Spleen (tissue), 11 donors: ENCODE data around the gene APOBEC4. TPM values are rescaled to one million over a fixed set of nuclear protein-coding genes. Genes with fewer than 3 reads are reported as not detected.

ENCODE experiments used
- DNase-seq: peaks from one replicate; pipeline ENCODE4 v3.0.0-alpha.2; 2020
- H3K27ac ChIP-seq, 8 donors: fragments of 200-600 bp; sonication (generic) in 7 of 8; 1 replicate in 4 of 8; 2 replicates in 4 of 8; pipeline versions ENCODE4 v1.5.0 to v1.8.0; 2016 to 2021; ENCODE audit warnings: inconsistent platforms in 4 of 8, mild to moderate bottlenecking in 4 of 8, moderate library complexity in 1 of 8
- H3K27me3 ChIP-seq, 7 donors: fragments of 200-600 bp; sonication (generic) in 6 of 7; replicated peaks in 1 of 7; 1 replicate in 4 of 7; 2 replicates in 3 of 7; pipeline versions ENCODE4 v1.5.0 to v1.8.0; 2016 to 2021; ENCODE audit warnings: inconsistent platforms in 3 of 7, mild to moderate bottlenecking in 1 of 7
- H3K36me3 ChIP-seq, 6 donors: fragments of 200-600 bp; sonication (generic) in 5 of 6; 1 replicate in 4 of 6; 2 replicates in 2 of 6; pipeline versions ENCODE4 v1.5.0 to v1.8.0; 2016 to 2021; ENCODE audit warnings: inconsistent platforms in 2 of 6
- H3K4me1 ChIP-seq, 6 donors: fragments of 200-600 bp; sonication (generic) in 5 of 6; 1 replicate in 3 of 6; 2 replicates in 3 of 6; pipeline versions ENCODE4 v1.5.0 to v1.8.0; 2016 to 2021; ENCODE audit warnings: inconsistent platforms in 3 of 6
- H3K4me3 ChIP-seq, 8 donors: fragments of 200-600 bp; sonication (generic) in 7 of 8; 1 replicate in 4 of 8; 2 replicates in 4 of 8; pipeline versions ENCODE4 v1.5.0 to v1.8.0; 2016 to 2021; ENCODE audit warnings: inconsistent platforms in 4 of 8, mild to moderate bottlenecking in 4 of 8, moderate library complexity in 2 of 8
- H3K9me3 ChIP-seq, 8 donors: fragments of 200-600 bp; sonication (generic) in 7 of 8; 1 replicate in 4 of 8; 2 replicates in 4 of 8; pipeline versions ENCODE4 v1.5.0 to v1.8.0; 2016 to 2021; ENCODE audit warnings: inconsistent platforms in 4 of 8
- POLR2A ChIP-seq, 3 donors: fragments of 450-650 bp; IDR thresholded peaks; one replicate each; pipeline ENCODE4 v1.5.1; 2017; ENCODE audit warnings: antibody characterized with exemption in 3 of 3, mild to moderate bottlenecking in 1 of 3
- POLR2AphosphoS5 ChIP-seq, 3 donors: sonication (generic); formaldehyde crosslinking; IDR thresholded peaks; one replicate each; pipeline ENCODE4 v1.5.1; 2017; ENCODE audit warnings: antibody characterized with exemption in 3 of 3
- WGBS, 5 donors: extraction: QIAGEN DNeasy Blood & Tissue Kit in 3 of 5; methylation state at CpG; one replicate each; pipeline versions ENCODE4 v1.1.5 to v1.1.7; 2013 to 2018; 5-methylcytosine and 5-hydroxymethylcytosine counted together
- intact Hi-C: fragments of 100-400 bp; cut with DNase I; formaldehyde crosslinking; loops from one replicate; pipeline ENCODE4 v1.15.0; 2023; ENCODE audit warnings: low total_unique reads
- polyA plus RNA-seq, 3 donors: library from polyadenylated mRNA; stranded (reverse); fragments of 200-250 nt; gene quantifications; one replicate each; pipeline ENCODE4 v1.2.1, GENCODE V29; 2013
- total RNA-seq, 7 donors: library from RNA; depleted of rRNA in 3 of 7; stranded (reverse); fragments of >200 nt in 3 of 7; fragmentation: NEBNext Ultra II Directional in 4 of 7; extraction: Animal tissue kit (Norgen Biotek cat#: 25700) in 4 of 7; gene quantifications; one replicate each; pipeline versions ENCODE4 v1.1.0 to v1.2.1, GENCODE V29; 2016 to 2021
- TF ChIP-seq, protein P1 (sequence below), 11 experiments: fragments of 200-600 bp in 7 of 11; fragments of 450-650 bp in 4 of 11; sonication (generic) in 4 of 11; IDR thresholded peaks in 8 of 11; conservative IDR thresholded peaks in 3 of 11; 1 replicate in 7 of 11; 2 replicates in 4 of 11; pipeline versions ENCODE4 v1.4.0 to v1.8.0; 2016 to 2021; ENCODE audit warnings: antibody characterized with exemption in 11 of 11, inconsistent platforms in 4 of 11, mild to moderate bottlenecking in 1 of 11
- donor health status: healthy with polysubstance abuse.
- donor health status: DM: no; HTN: no; CAD: no; lungs with moderate emphysema.
- donor health status: DM: no; HTN: no; CAD: no.
- donor health status: Bipolar disorder and iron deficiency.
- donor health status: healthy.
- donor health status: DM: no; HTN: no; CAD: no.
- donor health status: DM: yes; HTN: yes; CAD: no.

The APOBEC4 gene
- total and polyA plus RNA-seq, 10 donors = not detected

DNA sequence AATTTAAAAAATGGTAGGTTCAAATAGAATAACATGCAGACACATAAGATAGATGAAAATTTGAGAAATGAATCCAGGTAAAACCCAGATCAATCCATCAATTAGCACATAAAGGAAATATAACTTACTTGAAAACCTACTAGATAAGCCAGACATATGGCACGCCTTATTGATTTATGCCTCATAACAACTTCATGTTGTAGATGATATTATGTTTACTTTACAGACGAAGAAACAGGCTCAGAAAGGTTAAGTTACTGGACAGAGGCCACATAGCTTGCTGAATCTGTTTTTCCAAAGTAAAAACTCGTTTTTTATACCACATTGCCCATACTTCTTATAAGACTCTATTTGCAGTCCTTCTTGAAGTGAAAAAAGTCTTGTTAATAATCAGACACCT, 40.7 kb downstream of the APOBEC4 start:
- WGBS, 5 donors = 74 to 96% (median 87%) methylated on average over 3 of the region's 3 CpGs
- intact Hi-C loops = no loop called here
- H3K4me3 ChIP-seq = no peak overlapping the region
- H3K4me1 ChIP-seq = peaks cover 0 to 30% (median 25%) of the 10 kb centered on the region in 6 donors
- H3K27me3 ChIP-seq = no peaks in the 10 kb centered on the region
- no peak for DNase-seq
- H3K9me3 ChIP-seq = no peaks in the 10 kb centered on the region
- H3K36me3 ChIP-seq = no peaks in the 10 kb centered on the region
- no peak for TF ChIP-seq POLR2A (IDR thresholded peaks at IDR 0.05)
- no peak for TF ChIP-seq POLR2AphosphoS5 (IDR thresholded peaks at IDR 0.05)
- TF ChIP-seq, protein P1, sequence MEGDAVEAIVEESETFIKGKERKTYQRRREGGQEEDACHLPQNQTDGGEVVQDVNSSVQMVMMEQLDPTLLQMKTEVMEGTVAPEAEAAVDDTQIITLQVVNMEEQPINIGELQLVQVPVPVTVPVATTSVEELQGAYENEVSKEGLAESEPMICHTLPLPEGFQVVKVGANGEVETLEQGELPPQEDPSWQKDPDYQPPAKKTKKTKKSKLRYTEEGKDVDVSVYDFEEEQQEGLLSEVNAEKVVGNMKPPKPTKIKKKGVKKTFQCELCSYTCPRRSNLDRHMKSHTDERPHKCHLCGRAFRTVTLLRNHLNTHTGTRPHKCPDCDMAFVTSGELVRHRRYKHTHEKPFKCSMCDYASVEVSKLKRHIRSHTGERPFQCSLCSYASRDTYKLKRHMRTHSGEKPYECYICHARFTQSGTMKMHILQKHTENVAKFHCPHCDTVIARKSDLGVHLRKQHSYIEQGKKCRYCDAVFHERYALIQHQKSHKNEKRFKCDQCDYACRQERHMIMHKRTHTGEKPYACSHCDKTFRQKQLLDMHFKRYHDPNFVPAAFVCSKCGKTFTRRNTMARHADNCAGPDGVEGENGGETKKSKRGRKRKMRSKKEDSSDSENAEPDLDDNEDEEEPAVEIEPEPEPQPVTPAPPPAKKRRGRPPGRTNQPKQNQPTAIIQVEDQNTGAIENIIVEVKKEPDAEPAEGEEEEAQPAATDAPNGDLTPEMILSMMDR (IDR thresholded peaks at IDR 0.05 in 8 of 11, conservative IDR thresholded peaks at IDR 0.05 in 3 of 11) = no peak
- H3K27ac ChIP-seq = no peak overlapping the region

DNA sequence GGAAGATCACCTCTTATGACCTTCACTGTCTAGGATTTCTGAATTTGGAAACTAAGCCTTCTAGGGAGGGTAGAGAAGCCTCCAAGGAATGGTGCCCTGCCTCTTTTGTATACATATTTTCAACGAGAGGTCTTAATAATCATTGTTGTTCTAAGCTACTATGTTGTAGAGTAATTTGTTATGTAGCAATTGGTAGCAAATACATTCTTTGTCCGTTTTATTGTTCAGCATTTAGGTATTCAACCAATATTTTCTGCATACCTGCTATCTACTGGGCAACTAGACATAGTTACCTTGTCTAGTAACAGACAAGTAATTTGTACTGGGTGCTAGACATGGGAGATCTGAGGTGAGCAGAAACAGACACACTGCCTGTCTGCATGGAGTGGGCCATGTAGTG, 42.1 kb downstream of the APOBEC4 start:
- intact Hi-C loops = no loop called here
- no peak for DNase-seq
- Histone ChIP-seq H3K4me1 (peaks cover 0 to 44% (median 31%) of the 10 kb centered on the region in 6 donors), H3K27me3 (no peaks in the 10 kb centered on the region), H3K36me3 (no peaks in the 10 kb centered on the region), H3K27ac (no peak overlapping the region), H3K9me3 (no peaks in the 10 kb centered on the region), H3K4me3 (no peak overlapping the region)
- WGBS, 5 donors = 36 to 78% (median 38%) methylated on average over 2 of the region's 2 CpGs
- TF ChIP-seq, protein P1 (IDR thresholded peaks at IDR 0.05 in 8 of 11, conservative IDR thresholded peaks at IDR 0.05 in 3 of 11) = no peak
- no peak for TF ChIP-seq POLR2AphosphoS5 (IDR thresholded peaks at IDR 0.05)
- no peak for TF ChIP-seq POLR2A (IDR thresholded peaks at IDR 0.05)

- TF ChIP-seq, protein P1 (IDR thresholded peaks at IDR 0.05 in 8 of 11, conservative IDR thresholded peaks at IDR 0.05 in 3 of 11) = no peak
- TF ChIP-seq POLR2A (IDR thresholded peaks at IDR 0.05) = no peak
- no peak for TF ChIP-seq POLR2AphosphoS5 (IDR thresholded peaks at IDR 0.05)
- Histone ChIP-seq H3K27ac (peak overlapping the region in 7 of 8 donors; percentile 15 to 94 (median 78)), H3K4me3 (peak overlapping the region in 1 of 8 donors; percentile 46), H3K27me3 (no peaks in the 10 kb centered on the region), H3K36me3 (no peaks in the 10 kb centered on the region), H3K4me1 (peaks cover 0 to 55% (median 31%) of the 10 kb centered on the region in 6 donors), H3K9me3 (no peaks in the 10 kb centered on the region)
- DNase-seq = no peak
- intact Hi-C loops = no loop called here
- WGBS, 5 donors = 48 to 58% (median 53%) methylated on average over 3 of the region's 3 CpGs
These were observed 43.2 kb downstream of the APOBEC4 start for GRCh38 chr1:183609759-183610452.

DNA sequence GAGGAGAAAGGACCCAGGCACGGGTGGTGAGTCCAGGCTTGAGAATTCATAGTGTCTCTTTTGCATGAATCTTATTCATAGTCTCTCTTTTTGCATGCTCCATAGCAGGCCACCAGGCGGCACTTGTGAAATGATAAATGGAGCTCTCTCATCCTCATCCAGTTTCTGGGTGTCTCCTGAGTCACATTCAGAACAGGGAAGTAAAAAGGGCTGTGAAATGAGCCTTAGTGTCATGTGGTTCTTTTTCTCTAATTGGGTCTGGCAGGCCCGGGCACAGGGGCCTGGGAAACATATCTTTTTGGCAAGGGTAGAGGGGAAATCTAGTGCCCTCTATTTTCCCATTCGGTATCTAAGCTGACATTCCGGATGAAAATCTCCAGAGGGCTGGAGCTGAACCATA, 43.8 kb downstream of the APOBEC4 start:
- Histone ChIP-seq H3K36me3 (no peaks in the 10 kb centered on the region), H3K27me3 (no peaks in the 10 kb centered on the region), H3K4me1 (peaks cover 0 to 61% (median 31%) of the 10 kb centered on the region in 6 donors), H3K4me3 (peak overlapping the region in 1 of 8 donors; percentile 46), H3K27ac (peak overlapping the region in 7 of 8 donors; percentile 15 to 94 (median 78)), H3K9me3 (no peaks in the 10 kb centered on the region)
- whole genome bisulfite sequencing, 5 donors = 40 to 67% (median 47%) methylated on average over 5 of the region's 5 CpGs
- no peak for DNase-seq
- intact Hi-C loops = no loop called here
- TF ChIP-seq POLR2AphosphoS5 (IDR thresholded peaks at IDR 0.05) (peak in 1 of 3 donors; percentile 40), POLR2A (IDR thresholded peaks at IDR 0.05) (no peak)
- TF ChIP-seq, protein P1 (IDR thresholded peaks at IDR 0.05 in 8 of 11, conservative IDR thresholded peaks at IDR 0.05 in 3 of 11) = peak in 9 of 11 experiments; percentile 31 to 71 (median 39)
